Lower lobe of right lung (tissue), 2 donors: Measurements from ENCODE around the gene MED29. TPM values are rescaled to one million over a fixed set of nuclear protein-coding genes. Genes with fewer than 3 reads are reported as not detected.

ENCODE experiments used
- ATAC-seq, 2 donors: fragments of 200-7000 bp; cut with Tn5 transposase; one replicate each; pipeline ENCODE4 v1.9.1; 2020 to 2022; ENCODE audit warnings: mild to moderate bottlenecking in 2 of 2, moderate library complexity in 2 of 2
- DNase-seq: peaks from one replicate; pipeline ENCODE4 v3.0.0-alpha.2; 2020
- H3K27ac ChIP-seq: fragments of 200-600 bp; one replicate; pipeline ENCODE4 v1.8.0; 2022
- H3K27me3 ChIP-seq: fragments of 200-600 bp; one replicate; pipeline ENCODE4 v1.8.0; 2022; ENCODE audit warnings: low read depth
- H3K36me3 ChIP-seq: fragments of 200-600 bp; one replicate; pipeline ENCODE4 v1.8.0; 2022; ENCODE audit warnings: mild to moderate bottlenecking
- H3K4me1 ChIP-seq: fragments of 200-600 bp; one replicate; pipeline ENCODE4 v1.8.0; 2022
- H3K4me3 ChIP-seq: fragments of 200-600 bp; one replicate; pipeline ENCODE4 v1.8.0; 2022; ENCODE audit warnings: mild to moderate bottlenecking
- H3K9me3 ChIP-seq: fragments of 200-600 bp; one replicate; pipeline ENCODE4 v1.8.0; 2022
- CTCF ChIP-seq: fragments of 200-600 bp; IDR thresholded peaks from one replicate; pipeline ENCODE4 v1.8.0; 2022; ENCODE audit warnings: antibody characterized with exemption, mild to moderate bottlenecking
- intact Hi-C: fragments of 100-400 bp; cut with DNase I; formaldehyde crosslinking; loops from one replicate; pipeline ENCODE4 v1.11.0; 2022
- total RNA-seq: library from RNA; stranded (reverse); fragmentation: NEBNext Ultra II Directional; extraction: Animal tissue kit (Norgen Biotek cat#: 25700); gene quantifications from one replicate; pipeline ENCODE4 v1.2.1, GENCODE V29; 2021
- donor health status: DM: no; HTN: yes; CAD: no; lungs with severe emphysema.

Gene MED29
- total RNA-seq, 1 donor from 2014 or later, result 33.1 TPM

DNA sequence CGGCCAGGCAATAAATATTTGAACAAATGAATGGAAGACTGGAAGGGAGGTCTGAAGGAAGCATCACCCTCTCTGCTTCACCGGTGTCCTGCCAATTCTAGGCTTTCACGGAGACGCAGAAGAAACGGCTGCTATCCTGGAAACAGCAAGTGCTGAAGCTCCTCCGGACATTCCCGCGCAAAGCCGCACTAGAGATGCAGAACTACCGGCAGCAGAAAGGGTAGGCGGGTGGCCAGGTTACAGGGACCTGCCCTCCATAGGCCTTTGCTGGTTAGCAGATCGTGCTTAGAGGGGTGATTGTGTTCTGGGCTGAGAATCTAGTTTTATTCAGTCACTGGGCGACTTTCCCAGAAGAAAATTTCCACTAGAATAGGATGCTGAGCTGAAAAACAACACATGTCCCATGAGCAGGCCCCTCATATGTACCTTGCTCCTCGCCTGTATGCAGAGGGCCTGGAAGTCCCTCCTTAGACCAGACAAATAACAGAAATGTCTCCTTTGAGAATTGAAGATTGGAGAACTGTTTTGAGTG is 11.2 kb upstream of the MED29 start:
- intact Hi-C loops, result no loop called here
- Histone ChIP-seq H3K4me3 (no peak overlapping the region), H3K27me3 (no peaks in the 10 kb centered on the region), H3K9me3 (no peaks in the 10 kb centered on the region), H3K4me1 (no peaks in the 10 kb centered on the region), H3K27ac (no peak overlapping the region), H3K36me3 (peaks cover 100% of the 10 kb centered on the region)
- ATAC-seq (no peak), DNase-seq (no peak)
- no peak for TF ChIP-seq CTCF

DNA sequence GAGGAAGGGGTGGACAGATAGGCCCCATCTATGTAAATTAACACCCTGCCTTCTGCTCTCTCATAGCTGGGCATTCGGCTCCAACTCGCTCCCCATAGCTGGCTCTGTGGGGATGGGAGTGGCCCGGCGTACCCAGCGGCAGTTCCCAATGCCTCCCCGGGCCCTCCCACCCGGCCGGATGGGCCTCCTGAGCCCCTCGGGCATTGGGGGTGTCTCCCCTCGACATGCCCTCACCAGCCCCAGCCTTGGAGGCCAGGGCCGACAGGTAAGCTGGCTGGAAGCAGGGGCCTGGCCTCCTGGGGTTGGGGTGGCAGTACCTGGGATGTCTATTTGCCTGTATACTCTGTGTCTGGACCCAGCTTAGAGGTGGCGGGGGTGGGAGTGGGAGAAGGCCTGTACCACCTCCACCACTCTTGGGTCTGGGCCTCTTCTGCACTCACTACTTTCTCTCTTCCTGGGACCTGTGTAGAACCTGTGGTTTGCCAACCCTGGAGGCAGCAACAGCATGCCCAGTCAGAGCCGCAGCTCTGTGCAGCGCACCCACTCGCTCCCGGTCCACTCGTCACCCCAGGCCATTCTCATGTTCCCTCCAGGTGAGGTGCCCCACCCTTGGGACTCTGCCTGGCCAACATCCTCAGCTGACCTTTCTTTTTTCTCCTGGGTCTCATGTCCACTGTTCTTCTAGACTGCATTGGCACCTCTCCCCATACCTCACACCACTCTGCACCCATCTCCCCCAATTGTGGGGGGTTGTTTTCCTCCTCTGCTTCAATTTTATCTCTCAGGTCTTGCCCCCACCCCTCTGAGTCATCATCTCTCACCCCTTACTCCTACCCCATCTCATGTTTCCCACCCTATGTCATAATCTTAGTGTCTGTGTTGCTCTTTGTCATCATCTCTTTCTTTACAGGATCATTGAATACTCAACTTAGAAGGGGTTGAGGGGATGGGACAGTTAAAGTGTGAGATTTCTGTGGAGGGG is 10.4 kb upstream of the MED29 start:
- H3K4me1 ChIP-seq, result no peaks in the 10 kb centered on the region
- H3K27me3 ChIP-seq, result no peaks in the 10 kb centered on the region
- H3K4me3 ChIP-seq, result no peak overlapping the region
- peaks cover 100% of the 10 kb centered on the region for H3K36me3 ChIP-seq
- H3K9me3 ChIP-seq, result no peaks in the 10 kb centered on the region
- ATAC-seq, result no peak
- no peak overlapping the region for H3K27ac ChIP-seq
- DNase-seq, result no peak
- intact Hi-C loops, result no loop called here
- TF ChIP-seq CTCF, result no peak

DNA sequence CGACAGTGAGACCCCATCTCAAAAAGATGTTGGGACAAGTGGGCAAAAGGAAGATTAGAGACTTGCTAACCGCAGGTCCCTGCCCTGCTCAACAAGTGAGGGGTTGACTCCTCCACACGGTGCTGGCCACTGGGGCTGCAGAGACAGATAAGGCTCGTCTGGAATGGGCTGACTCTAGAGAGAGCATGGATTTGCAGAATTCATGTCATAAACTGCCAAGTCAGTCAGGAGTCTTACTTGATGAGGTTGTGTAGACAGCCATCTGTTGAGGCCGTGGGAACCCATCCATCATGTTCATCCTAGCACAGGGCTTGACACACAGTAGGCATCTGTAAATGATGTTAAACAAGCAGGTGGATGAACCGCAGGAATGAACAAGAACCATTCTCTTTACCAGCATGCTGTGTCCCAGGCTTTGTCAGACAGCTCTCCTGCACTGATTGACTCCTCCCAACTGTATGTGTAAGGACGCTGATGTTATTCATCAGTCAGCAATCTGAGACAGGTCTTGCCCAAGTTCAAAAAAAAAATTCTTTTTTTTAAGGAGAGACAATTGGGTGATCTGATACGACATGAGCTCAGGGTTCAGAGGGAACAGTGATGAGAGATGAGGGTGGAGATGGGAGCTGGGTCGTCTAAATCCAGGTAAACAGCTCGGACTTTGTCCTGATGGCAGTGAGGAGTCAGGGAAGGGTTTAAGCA is 9.1 kb upstream of the MED29 start:
- DNase-seq (no peak), ATAC-seq (no peak)
- TF ChIP-seq CTCF, result no peak
- no peaks in the 10 kb centered on the region for H3K9me3 ChIP-seq
- no peak overlapping the region for H3K4me3 ChIP-seq
- intact Hi-C loops, result no loop called here
- H3K27ac ChIP-seq, result no peak overlapping the region
- no peaks in the 10 kb centered on the region for H3K4me1 ChIP-seq
- H3K27me3 ChIP-seq, result no peaks in the 10 kb centered on the region
- H3K36me3 ChIP-seq, result peaks cover 100% of the 10 kb centered on the region

DNA sequence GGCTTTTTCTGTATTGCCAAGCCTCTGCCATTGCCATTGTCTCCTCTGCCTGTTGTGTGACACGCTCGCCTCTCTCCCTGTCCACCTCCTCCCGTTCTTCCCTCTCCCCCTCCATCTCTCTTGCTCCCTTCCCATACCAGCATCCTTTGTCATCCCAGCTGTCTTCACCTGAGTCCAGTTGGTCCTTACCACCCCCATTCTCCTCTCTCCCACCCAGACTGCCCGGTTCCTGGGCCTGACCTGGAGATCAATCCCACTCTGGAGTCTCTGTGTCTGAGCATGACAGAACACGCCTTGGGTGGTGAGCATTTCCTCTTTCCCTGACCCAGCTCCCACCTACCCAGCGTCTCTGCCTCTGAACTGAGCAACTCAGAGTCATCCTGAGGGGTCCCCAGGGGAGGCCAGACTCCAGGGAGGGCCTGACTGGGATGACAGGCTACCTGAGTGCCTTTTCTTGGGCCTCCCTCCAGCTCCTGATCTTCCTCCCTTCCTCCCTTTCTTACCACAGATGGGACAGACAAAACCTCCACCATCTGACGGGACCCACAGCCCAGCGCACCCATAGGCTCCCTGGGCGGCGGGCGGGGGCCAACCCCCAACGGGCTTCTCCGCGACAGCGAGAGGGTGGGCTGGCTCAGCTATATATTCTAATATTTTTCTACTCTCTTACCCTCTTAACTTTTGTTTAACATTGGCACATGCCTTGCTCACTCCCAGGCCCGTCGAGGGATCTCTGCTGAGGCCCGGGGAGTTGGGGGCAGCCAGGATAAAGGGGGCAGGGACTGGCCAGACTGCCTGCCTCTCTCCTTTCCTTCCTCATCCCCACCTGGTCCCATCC is 8.0 kb upstream of the MED29 start:
- no peak for TF ChIP-seq CTCF
- DNase-seq (no peak), ATAC-seq (no peak)
- Histone ChIP-seq H3K36me3 (peaks cover 100% of the 10 kb centered on the region), H3K27ac (no peak overlapping the region), H3K9me3 (no peaks in the 10 kb centered on the region), H3K4me1 (no peaks in the 10 kb centered on the region), H3K27me3 (no peaks in the 10 kb centered on the region), H3K4me3 (no peak overlapping the region)
- intact Hi-C loops, result no loop called here
